Vagina (tissue), 2 donors: Measurements from ENCODE around the gene PIK3R1. TPM values are rescaled to one million over a fixed set of nuclear protein-coding genes. Genes with fewer than 3 reads are reported as not detected.

Source experiments
- DNase-seq, 2 donors: peaks; one replicate each; pipeline ENCODE4 v3.0.0-alpha.2; 2017; ENCODE audit errors: extremely low spot score in 2 of 2
- H3K27ac ChIP-seq: fragments of 200-600 bp; sonication (generic); one replicate; pipeline ENCODE4 v1.5.1; 2019
- H3K27me3 ChIP-seq: fragments of 200-600 bp; sonication (generic); one replicate; pipeline ENCODE4 v1.5.1; 2019
- H3K36me3 ChIP-seq, 2 donors: fragments of 200-600 bp; sonication (generic); one replicate each; pipeline ENCODE4 v1.5.1; 2017 to 2019
- H3K4me1 ChIP-seq: fragments of 200-600 bp; sonication (generic); one replicate; pipeline ENCODE4 v1.5.1; 2019
- H3K4me3 ChIP-seq, 2 donors: fragments of 200-600 bp; sonication (generic); 1 replicate in 1 of 2; 2 replicates in 1 of 2; pipeline ENCODE4 v1.5.1; 2016 to 2019
- H3K9me3 ChIP-seq: fragments of 200-600 bp; sonication (generic); one replicate; pipeline ENCODE4 v1.5.1; 2019
- POLR2A ChIP-seq, 2 donors: fragments of 450-650 bp; IDR thresholded peaks; one replicate each; pipeline ENCODE4 v1.6.1; 2017; ENCODE audit warnings: antibody characterized with exemption in 2 of 2, mild to moderate bottlenecking in 2 of 2, moderate library complexity in 2 of 2
- POLR2AphosphoS5 ChIP-seq, 2 donors: sonication (generic); formaldehyde crosslinking; IDR thresholded peaks; one replicate each; pipeline ENCODE4 v1.9.0; 2017; ENCODE audit warnings: antibody characterized with exemption in 2 of 2, mild to moderate bottlenecking in 2 of 2, low read depth in 1 of 2; ENCODE audit not compliant: insufficient read depth in 1 of 2
- intact Hi-C: fragments of 100-400 bp; cut with DNase I; formaldehyde crosslinking; loops from one replicate; pipeline ENCODE4 v1.15.1; 2023
- total RNA-seq: library from RNA; depleted of rRNA; stranded (reverse); fragments of >200 nt; gene quantifications from one replicate; pipeline ENCODE4 v1.2.3, GENCODE V29; 2016
- TF ChIP-seq, protein P1 (sequence below), 3 experiments: fragments of 450-650 bp in 2 of 3; fragments of 200-600 bp in 1 of 3; sonication (generic) in 1 of 3; IDR thresholded peaks; one replicate each; pipeline ENCODE4 v1.5.1; 2017 to 2019; ENCODE audit warnings: antibody characterized with exemption in 3 of 3, mild to moderate bottlenecking in 2 of 3, moderate library complexity in 2 of 3

Gene PIK3R1
- total RNA-seq, 1 donor from 2014 or later = 134 TPM

DNA sequence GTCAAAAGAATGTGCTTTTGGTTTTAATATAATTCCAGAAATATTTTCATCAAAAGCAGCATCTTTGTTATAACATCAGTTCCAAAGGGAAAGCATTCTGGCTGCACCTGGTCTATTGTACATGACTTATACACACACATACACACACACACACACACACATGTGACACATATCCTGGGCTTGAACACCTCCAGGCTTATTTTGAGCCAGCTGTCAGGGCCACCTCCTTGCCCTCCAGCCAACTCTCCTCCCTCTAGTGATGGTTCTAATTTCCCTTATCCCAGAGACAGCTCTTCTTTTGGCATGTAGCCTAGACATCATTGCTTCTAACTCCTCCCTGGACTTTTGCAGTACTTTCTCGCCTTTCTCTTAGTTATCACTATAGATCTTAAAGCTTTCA, 115.0 kb downstream of the PIK3R1 start:
- Histone ChIP-seq H3K27ac (peak overlapping the region; percentile 30), H3K4me1 (no peaks in the 10 kb centered on the region), H3K9me3 (no peaks in the 10 kb centered on the region), H3K36me3 (no peaks in the 10 kb centered on the region), H3K27me3 (no peaks in the 10 kb centered on the region), H3K4me3 (no peak overlapping the region)
- DNase-seq = peak in 1 of 2 donors; percentile 58
- intact Hi-C loops = no loop called here
- no peak for TF ChIP-seq POLR2AphosphoS5 (IDR thresholded peaks at IDR 0.05; ENCODE audit: insufficient read depth in 1 of 2, low read depth in 1 of 2)
- TF ChIP-seq, protein P1, sequence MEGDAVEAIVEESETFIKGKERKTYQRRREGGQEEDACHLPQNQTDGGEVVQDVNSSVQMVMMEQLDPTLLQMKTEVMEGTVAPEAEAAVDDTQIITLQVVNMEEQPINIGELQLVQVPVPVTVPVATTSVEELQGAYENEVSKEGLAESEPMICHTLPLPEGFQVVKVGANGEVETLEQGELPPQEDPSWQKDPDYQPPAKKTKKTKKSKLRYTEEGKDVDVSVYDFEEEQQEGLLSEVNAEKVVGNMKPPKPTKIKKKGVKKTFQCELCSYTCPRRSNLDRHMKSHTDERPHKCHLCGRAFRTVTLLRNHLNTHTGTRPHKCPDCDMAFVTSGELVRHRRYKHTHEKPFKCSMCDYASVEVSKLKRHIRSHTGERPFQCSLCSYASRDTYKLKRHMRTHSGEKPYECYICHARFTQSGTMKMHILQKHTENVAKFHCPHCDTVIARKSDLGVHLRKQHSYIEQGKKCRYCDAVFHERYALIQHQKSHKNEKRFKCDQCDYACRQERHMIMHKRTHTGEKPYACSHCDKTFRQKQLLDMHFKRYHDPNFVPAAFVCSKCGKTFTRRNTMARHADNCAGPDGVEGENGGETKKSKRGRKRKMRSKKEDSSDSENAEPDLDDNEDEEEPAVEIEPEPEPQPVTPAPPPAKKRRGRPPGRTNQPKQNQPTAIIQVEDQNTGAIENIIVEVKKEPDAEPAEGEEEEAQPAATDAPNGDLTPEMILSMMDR (IDR thresholded peaks at IDR 0.05) = no peak
- TF ChIP-seq POLR2A (IDR thresholded peaks at IDR 0.05) = no peak

DNA sequence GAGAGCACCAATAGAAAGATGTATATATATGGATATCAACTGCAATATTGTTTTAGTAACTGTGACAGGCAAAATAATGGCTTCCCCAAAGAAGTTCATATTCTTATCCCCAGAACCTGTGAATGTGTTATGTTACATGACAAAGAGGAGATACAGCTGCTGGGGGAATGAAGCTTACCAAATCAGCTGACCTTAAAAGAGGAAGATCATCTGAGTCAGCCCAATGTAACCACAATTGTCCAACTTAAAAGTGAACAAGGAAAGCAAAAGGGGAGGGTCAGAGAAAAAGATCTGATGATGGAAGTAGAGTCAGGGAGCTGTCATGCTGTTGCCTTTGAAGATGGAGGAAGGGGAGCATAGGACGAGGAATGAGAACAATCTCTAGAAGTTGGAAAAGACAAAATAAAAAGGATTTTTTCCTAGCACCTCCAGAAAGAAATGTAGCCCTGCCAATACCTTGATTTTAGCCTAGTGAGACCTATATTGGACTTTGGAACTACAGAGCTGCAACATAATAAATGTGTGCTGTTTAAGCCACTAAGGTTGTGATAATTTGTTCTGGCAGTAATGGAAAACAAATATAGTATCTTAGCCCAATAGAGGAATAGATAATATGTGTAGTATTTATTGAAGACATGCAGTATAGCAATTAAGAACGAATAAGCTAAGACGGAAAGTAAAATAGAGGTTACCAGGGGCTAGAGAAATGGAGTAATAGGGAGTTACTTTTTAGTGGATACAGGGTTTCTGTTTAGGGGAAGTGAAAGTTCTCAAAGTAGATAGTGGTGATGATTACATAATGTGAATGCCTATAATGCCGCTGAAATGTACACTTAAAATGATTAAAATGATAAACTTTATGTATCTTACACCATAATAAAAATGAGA, 115.9 kb downstream of the PIK3R1 start:
- TF ChIP-seq POLR2AphosphoS5 (IDR thresholded peaks at IDR 0.05; ENCODE audit: insufficient read depth in 1 of 2, low read depth in 1 of 2) (no peak), POLR2A (IDR thresholded peaks at IDR 0.05) (no peak)
- TF ChIP-seq, protein P1 (IDR thresholded peaks at IDR 0.05) = no peak
- peak overlapping the region; percentile 30 for H3K27ac ChIP-seq
- no peak for DNase-seq
- no peaks in the 10 kb centered on the region for H3K4me1 ChIP-seq
- H3K9me3 ChIP-seq = no peaks in the 10 kb centered on the region
- H3K27me3 ChIP-seq = no peaks in the 10 kb centered on the region
- intact Hi-C loops = no loop called here
- H3K4me3 ChIP-seq = no peak overlapping the region
- no peaks in the 10 kb centered on the region for H3K36me3 ChIP-seq

DNA sequence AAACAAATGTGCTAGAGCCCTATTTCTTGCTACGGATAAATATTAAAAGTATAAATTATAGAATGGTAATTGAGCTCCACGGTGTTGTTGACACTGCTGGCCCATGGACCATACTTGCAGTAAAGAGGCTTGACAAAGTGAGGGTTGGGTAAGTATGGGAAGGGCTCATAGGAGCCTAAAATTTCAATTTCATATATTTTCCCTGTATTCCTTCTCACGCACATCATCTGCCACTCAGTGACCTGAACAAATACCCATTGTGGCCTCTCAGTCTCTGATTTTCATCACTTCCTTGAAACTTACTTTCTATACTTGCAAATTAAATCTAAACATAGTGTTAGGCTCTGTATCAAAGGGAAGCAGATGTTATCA, 116.5 kb downstream of the PIK3R1 start:
- H3K27me3 ChIP-seq = no peaks in the 10 kb centered on the region
- peak in 1 of 2 donors; percentile 10 for DNase-seq
- no peak overlapping the region for H3K27ac ChIP-seq
- H3K4me1 ChIP-seq = peaks cover 3% of the 10 kb centered on the region
- intact Hi-C loops = no loop called here
- H3K36me3 ChIP-seq = no peaks in the 10 kb centered on the region
- H3K4me3 ChIP-seq = no peak overlapping the region
- H3K9me3 ChIP-seq = no peaks in the 10 kb centered on the region
- no peak for TF ChIP-seq POLR2AphosphoS5 (IDR thresholded peaks at IDR 0.05; ENCODE audit: insufficient read depth in 1 of 2, low read depth in 1 of 2)
- TF ChIP-seq POLR2A (IDR thresholded peaks at IDR 0.05) = no peak
- TF ChIP-seq, protein P1 (IDR thresholded peaks at IDR 0.05) = no peak

DNA sequence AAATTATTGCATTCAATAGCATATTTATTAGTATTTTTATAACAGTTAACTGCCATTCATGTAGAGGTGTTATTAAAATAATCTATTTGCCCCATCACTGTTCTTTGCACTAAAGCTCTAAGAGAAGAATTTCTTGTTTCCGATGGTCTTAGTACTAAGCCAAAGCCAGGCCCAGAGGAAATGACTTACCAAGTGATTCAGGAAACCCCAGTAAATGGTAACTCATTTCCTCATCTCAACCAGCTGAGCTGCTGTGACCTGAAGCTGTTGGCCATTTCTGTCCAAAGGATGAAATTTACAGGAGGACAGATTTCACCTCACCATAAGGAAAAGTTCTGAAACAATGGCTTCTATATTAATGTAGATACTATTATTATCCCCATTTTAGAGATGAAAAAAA, 117.0 kb downstream of the PIK3R1 start:
- Histone ChIP-seq H3K36me3 (no peaks in the 10 kb centered on the region), H3K27ac (no peak overlapping the region), H3K4me3 (no peak overlapping the region), H3K9me3 (no peaks in the 10 kb centered on the region), H3K27me3 (no peaks in the 10 kb centered on the region), H3K4me1 (peaks cover 8% of the 10 kb centered on the region)
- TF ChIP-seq, protein P1 (IDR thresholded peaks at IDR 0.05) = no peak
- no peak for TF ChIP-seq POLR2AphosphoS5 (IDR thresholded peaks at IDR 0.05; ENCODE audit: insufficient read depth in 1 of 2, low read depth in 1 of 2)
- no peak for TF ChIP-seq POLR2A (IDR thresholded peaks at IDR 0.05)
- intact Hi-C loops = no loop called here
- DNase-seq = no peak
